GM19351 (cell line): ENCODE results near the gene GGT1.
"Not testable (repeated sequence)": the region's sequence is repeated elsewhere in the genome, so short reads cannot be mapped to it uniquely, and the experiment has no call there.

ENCODE experiments used
- ATAC-seq: cut with Tn5 transposase; IDR thresholded peaks from one replicate; pipeline ENCODE4 v1.9.1; 2021; ENCODE audit warnings: mild to moderate bottlenecking, moderate library complexity; ENCODE audit not compliant: unreplicated experiment

GGT1 gene

DNA sequence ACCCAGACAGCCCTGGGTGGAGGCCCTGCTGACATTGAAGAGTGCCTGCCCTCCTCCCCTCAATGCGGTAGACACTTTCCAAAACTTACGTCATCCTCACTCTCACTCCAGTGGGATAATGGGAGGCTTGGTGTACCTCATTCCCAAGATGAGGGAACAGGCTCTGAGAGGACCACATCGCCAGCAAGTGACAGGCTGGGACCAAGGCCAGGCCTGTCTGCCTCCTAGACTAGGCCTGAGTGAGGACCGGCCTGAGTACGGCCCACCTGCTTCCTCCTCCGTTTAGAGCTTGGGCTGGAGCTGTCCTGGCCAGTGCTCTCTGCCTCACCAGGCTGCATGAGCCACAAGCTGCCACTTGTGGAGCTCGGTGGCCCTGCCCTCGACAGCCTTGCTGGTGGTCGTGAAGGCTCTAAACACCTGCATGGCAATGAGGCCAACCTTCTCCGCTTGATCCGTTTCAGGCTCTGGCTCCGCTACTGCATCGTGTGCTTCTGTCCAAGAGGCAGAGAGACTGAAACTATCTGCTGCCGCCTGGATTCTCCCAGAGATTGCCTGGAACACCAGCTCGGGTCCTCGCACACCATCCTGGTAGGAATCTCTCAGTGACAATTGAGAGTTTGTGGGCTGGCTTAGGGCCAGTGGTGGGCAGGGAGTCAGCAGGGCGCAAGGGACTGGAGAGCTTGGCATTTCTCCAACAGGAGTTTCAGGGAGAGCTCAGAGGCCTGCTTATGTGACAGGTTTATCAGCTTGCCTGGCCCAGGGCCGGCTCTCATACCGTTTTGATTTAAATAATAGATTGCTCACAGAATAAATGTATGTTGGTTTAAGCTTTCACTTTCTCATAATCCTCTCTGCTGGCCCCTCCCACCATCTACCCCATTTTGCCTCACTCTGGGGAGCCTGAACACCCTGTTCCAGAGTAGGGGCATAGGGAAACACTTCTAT is 19.5 kb upstream of the GGT1 start:
- no peak for ATAC-seq

DNA sequence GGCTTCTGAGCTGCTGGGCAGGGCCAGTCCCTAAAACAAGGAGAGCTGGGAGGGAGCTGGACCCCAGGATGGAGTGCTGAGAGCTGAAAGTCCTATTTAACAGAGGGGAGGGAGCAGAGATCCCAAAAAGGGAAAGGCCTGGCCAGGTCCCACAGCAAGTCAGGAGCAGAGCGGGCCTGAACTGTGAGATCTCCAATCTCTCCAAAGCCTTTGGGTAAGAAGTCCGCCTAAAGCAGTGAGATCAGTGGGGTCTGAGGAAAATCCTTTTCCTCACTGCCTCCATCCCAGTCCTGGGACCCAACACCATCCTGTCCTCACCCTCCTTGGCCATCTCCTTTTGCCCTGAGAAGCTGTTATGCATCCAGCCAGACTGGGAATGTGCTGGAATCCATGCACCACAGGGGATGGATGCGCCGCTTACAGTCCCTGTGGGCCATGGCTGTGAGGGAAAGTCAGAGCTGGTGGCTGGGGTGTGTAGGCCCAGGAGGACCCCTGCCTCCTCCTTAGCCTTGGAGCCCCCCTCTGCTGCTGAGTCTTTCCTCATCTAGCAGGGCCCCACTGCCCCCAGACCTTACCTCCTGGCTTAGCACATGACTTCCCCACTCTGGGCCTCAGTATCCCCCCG is 18.7 kb upstream of the GGT1 start:
- no peak for ATAC-seq

DNA sequence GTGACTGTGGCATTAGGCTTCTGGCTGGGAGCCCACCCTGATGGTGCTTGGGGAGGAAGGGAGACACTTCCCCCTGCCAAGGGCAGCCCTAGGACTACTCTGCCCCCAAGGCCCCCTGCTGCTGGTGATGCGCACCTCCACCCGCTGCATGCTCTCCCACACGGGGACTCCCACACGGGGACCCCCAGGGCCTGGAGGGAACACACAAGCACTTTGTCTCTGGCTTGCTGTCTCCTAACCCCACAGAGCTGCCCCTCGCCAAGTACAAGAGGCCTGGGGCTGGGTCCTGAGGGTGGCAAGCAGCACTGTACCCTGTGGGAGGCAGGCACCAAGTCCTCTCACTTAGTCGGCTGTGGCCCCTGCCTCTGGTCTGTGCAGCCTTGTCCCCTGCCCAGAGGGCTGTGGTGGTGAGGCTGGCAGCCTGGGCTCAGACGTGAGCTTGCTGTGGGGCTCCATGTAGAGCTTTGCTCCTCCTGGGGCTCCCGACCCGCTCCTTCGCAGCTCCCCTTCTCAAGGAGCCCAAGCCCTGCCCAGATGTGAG is 18.1 kb upstream of the GGT1 start:
- ATAC-seq, result no peak

DNA sequence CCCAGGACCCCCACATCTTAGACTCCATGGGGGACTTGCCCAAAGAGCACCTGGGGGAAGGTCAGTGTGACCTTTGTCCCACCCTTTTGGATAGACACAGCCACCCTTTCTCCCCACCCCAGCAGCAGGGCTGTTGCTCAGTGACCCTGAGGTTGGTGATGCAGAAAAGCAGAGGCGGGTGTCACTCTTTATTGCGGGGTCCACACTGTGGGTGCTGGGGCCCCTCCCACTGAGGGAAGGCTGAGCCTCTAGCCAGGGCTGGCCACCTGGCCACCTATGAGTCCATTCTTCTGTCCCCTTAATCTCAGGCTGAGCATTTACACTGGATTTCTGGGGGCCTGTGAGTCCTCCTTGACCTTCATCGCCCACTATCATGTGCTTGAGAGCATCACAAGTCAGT is 17.5 kb upstream of the GGT1 start:
- no peak for ATAC-seq

DNA sequence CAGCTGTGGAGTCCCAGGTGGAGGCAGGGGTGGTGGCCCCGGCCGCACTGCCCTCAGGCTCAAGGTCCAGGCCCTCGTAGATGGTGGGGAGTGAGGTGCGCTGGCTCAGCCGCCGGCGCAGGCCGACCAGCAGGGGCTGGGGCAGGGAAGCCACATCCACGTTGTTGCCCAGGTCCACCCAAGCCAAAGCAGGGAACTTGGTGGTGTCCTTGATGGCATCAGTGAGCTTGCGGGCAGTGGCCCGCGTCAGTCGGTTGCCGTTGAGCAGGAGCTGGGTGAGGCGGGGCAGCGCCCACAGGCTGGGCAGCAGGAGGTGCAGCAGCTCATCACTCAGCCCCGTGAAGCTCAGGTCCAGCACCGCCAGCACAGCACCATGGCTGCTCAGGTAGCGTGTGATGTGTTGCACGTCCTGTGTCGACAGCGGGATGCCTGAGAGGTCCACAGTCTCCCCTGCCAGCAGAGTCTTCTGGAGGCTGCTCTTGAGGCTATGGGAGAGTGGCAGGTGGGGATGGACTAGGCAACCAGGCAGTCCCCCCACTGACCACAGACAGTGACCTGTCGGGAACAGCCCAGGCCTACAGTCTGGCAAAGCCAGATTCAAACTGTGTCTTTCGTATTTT is 17.0 kb upstream of the GGT1 start:
- no peak for ATAC-seq

DNA sequence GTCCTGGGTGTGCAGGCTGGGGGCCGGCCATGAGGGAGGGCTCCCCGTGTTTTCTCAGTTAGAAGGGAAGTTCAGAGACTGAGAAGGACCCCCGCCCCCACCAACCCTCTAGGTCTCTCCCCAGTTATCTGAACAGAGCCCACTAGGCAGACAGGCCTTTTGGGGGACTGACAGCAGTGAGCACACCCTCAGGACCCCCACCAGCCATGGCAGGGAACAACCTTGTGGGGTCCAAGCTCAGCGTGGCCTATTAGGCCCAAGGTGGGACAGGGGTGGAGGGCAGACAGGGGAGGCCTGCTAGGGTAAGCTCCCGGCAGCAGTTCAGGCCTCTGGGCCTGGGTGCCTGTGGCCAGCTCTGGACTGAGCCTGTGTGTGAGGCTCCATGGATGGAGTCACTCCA is 15.7 kb upstream of the GGT1 start:
- ATAC-seq, result no peak

DNA sequence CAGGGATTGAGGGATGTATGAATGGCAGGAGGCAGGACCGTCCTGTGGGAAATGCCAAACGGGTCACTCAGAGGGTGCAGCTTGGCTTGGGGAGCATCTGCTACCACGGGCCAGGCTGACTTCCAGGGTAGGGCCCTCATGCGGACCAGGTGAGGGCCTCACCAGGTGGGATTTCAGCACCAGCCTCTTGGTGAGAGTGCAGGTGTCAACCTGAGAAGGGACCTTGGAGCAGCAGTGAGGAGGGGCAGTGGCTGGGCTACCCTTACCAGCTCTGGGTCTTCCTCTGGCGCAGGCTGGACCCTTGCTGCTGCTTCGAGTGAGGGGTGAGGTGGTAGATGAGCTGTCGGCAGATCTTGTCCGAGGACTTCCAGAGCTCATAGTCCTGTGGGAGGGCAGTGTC is 15.0 kb upstream of the GGT1 start:
- no peak for ATAC-seq

DNA sequence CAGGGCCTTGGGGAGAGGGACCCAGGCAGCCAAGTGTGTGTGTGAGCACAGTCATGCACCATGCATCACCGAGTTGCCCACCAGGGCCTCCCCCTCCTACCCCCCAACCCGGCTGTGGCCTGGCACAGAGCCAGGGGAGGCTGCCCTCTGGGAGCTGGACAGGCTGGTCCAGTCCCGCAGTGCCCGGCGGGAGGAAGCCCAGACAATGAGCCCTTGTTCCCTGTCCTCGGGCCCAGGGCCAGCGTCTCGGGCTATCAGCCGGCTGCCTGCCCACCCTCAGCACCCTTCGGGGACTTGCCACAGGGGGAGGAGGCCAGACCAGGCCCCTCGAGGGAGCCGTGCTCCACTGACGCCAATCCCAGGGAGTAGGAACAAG is 14.6 kb upstream of the GGT1 start:
- ATAC-seq, result no peak

DNA sequence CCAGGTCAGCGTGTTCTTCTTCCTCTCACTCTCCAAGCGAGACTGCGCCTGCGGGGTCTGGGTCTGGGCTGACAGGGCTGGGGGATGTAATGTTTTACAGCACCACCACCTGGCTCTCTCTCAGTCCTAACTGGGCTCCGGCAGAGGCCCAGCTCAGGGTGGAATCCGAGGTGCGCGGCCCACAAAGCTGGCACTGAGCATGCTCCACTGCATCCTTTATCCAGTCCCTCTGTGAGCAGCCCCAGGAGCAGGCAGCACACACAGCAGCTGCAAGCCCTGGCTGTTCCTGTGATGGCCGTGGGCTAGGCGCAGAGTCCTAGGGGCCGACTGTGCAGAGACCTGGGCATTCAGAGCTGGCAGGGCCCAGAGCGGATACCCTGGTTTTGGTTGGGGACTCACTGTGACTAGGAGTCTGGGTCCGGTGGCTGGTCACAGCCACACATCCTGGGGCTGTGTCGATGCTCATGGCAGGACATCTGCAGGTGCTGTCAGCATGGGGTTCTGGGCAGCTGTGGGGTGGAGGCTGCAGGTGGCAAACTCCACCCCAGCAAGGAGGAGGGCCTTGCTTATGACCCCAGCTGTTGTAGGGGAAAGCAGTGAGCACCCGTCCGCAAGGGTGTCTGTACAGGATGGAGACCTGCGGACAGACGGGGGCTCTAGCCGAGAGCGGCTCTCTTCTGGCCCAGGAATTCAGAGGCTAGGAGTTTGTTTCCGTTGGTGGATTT is 14.1 kb upstream of the GGT1 start:
- ATAC-seq, result no peak

DNA sequence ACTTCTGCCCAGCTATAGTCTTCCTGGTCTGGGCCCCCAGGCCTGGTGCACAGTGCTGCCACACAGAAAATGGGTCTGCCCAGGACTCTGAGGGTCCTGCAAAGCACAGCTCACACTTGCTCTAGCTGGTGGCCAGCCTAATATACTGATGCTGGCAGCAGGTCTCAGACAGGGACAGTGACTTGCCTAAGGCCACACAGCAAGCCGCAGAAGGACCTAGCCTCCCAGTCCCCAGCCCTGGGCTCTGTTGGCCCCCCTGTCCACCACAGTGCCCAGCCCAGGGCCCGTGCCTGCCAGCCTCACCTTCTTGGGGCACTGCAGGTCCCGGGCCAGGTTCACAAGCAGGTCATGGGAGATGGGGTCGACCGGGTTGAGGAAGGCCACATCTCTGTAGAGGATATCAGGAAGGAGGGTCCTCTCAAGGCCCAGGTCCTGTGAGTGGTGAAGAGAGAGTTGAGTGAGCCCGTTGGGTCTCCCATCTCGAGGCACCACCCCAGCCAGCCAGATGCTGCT is 13.4 kb upstream of the GGT1 start:
- ATAC-seq, result no peak

DNA sequence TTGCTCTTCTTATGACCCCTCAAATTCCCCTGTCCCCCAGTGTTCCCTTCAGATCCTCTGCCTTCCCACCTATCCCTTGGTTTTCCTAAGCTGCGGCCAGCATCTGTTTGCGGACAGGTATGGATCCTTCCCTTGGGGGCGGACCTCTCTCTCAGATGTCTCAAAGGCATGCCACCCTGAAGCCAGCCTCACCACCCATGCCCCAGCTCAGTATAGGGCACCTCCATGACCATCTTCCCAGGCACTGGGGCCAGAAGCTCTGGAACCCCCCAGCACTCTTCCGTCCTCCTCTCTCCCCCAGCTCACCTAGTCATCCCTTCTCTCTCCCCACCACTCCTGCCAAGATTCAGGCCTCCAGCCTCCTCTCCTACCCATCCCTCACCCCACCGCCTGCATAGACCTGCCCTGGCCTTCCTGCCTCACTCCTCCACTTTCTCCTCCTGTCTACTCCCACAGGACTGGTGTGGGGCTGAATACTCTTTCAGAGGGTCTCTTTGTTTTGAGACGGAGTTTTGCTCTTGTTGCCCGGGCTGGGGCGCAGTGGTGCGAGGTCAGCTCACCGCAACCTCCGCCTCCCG is 12.3 kb upstream of the GGT1 start:
- ATAC-seq, result no peak

DNA sequence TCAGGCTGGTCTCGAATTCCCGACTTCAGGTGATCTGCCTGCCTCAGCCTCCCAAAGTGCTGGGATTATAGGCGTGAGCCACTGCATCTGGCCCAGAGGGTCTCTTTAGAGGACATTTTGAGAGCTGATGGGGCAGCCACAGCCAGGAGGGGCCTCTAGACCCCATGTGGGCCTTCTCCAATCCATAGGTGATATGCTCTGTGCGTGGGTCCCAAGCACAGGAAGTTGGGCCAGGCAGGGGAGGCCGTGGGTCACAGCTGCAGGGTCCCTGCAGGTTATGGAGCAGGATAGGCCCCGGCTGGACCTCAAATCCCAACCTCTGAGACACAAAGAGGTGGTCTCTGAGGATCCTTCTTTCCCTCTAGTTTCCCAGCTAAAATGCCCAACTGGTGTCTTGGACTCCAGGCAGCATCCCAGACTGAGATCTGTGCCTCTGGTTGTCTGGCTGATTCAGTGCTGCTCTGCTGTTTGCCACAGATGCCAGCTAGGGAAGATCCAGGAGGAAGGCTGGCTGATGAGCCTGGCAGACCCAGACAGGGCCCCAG is 11.6 kb upstream of the GGT1 start:
- ATAC-seq, result no peak

DNA sequence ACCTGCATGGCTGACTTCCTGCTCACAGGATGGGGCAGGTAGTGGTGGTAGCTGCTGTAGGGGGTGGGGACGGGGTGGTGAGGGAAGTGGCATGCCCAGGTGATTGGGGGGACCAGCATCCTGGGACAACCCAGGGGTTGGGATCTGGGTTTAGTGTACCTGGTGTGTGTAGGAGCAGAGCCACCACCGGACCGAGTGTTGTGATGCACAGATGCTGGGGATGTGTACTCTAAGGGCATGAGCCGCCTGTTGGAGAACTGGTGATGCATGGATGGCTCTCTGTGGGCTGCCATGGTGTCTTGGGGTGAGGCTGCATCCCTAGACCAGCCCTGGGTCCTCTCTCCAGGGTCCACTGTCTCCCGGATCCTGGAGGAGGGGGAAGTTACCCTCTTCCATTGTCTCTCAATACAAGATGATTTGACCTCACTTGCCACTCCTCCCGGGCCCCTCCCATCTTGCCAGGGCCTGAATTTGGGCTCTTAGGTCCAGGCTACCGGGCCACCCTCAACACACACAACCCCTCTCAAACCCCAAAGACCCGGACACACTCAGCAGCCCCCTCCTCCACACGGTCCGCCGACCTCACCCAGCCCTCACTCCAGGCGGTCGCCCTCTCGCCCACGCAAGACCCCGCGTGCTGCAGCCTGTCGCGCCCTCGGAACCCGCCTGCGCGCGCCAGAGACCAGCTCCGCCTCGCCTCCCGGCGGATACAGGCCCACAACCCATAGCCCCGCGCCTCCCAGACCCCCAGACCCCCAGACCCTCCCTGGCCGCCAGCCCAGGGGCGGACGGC is 10.7 kb upstream of the GGT1 start:
- peak; percentile 27 for ATAC-seq

DNA sequence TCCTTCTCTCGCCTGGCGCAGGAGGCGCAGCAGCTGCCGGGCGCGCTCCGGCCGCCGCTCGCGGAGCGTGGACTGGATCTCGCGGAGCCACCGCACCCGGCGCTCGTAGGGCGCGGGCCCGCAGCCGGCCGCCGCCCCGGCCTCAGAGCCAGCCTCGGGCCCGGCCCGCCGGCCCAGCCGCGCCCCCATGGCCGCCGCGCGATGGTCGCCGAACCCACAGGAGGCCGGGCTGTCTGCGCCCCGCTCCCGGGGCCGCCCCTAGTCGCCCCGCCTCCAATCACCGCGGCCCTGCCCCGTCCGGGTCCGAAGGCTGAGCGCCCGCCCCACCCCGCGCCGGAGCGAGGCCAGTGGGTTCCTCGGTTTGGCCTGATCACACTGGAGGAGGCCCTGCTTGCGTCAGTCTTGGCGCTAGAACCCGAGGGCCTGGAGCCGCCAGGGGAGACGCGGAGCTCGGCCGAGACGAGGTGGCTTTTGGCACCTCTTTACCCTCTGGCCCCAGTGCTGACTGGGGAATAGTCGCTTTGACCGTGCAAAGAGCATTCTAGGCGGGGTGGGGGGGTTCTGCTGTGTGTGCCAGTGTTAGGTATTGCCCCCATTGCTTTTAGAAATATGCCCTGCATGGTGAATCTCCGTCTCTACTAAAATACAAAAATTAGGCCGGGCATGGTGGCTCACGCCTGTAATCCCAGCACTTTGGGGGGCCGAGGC is 10.0 kb upstream of the GGT1 start, which contains the start of gene LRRC75B:
Gene LRRC75B (minus strand): TSS at position 223 of the 708 bp plus-strand sequence. CDS start 34 bp downstream, at position 189.
- ATAC-seq, result peak; percentile 84

DNA sequence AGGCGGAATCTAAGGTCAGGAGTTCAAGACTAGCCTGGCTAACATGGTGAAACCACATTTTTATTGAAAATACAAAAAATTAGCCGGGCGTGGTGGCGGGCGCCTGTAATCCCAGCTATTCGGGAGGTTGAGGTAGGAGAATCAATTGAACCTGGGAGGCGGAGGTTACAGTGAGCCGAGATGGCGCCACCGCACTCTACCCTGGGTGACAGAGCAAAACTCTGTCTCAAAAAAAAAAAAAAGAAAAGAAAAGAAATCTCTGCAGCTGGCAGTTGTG is 9.5 kb upstream of the GGT1 start:
- not testable (repeated sequence) for ATAC-seq

DNA sequence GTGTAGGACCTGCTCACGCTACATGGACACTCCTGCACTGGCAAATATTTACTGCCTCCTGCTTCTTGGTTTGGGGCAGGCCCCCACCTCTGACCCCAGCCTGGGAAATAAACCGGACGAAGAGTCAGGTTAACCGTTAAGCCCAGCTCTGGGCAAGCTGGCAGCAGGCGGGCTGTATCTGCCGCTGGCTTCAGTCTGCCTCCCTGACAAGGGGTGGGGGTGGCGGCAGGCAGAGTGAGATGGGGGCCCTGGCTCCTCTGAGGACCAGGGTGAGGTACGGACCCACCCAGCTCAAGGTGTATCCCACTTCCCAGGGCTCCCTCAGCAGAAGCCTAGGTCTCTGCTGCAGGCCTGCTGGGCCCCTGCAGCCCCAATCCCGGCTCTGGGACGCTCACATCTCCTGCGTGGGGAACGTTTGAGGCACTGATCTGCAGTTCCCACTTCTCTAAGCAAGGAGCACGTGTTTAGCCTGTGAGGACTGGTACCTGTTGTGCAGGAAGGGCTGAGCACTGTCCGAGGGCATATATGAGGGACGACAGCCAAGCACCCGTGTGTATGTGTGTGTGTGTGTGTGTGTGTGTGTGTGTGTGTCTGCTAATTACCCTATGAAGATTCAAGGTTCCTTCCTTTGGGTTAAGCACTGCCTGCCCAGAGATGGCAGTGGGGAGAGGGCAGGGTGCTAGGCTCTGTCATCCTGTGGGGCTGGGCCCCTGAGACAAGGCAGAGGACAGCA is 9.0 kb upstream of the GGT1 start:
- no peak for ATAC-seq

DNA sequence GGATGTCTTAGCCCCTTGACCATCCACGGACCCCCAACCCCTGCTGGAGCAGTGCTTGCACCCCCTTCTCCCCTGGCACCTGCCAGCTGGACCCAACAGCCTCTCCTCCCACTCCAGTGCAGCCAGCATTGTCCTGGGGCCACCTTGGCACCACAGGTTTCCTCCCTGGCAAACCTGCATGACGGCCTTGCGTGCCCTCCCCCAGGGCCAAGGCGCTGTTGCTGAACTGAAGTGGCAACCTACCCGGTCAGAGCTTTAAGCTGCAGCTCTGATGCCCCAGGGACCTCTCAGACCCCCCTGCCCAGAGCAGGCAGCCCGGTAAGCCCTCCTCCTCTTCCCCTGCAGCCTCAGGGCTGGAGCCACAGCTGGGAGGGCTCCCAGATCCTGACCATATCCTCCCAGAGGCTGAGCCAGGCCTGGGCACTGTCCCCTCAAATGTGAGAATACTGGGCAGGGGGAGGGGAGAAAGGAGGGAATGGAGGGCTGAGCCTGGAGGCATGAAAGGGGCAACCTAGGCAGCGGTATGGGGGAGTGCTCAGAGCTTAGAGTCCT is 8.3 kb upstream of the GGT1 start:
- no peak for ATAC-seq

DNA sequence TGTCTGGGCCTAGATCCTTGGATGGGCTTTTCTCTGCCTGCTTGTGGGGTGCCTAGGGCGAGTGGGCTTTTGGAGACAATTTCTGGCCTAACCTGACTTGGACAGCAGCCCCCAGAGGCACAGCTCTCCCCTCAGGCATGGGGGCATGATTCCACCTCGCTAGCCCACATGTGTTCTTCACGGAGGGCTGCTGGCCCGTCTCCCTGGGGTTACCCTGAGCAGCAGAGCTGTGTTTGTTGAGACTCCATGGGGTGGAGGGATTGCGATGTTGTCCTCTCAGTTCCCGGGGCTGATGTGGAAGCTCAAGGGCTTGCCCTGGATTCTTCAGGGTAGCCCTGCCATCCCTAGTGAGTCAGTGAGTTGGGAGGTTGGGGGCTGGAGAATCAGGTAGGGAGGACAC is 7.8 kb upstream of the GGT1 start:
- ATAC-seq, result no peak
